T-helper 22 cell (primary cell): ENCODE measurements around the gene LYRM9.
"Not testable (repeated sequence)": the region's sequence is repeated elsewhere in the genome, so short reads cannot be mapped to it uniquely, and the experiment has no call there.

Experiments
- DNase-seq: peaks from one replicate; pipeline ENCODE4 v3.0.0-alpha.2; 2020; ENCODE audit warnings: low read depth

Gene LYRM9

DNA sequence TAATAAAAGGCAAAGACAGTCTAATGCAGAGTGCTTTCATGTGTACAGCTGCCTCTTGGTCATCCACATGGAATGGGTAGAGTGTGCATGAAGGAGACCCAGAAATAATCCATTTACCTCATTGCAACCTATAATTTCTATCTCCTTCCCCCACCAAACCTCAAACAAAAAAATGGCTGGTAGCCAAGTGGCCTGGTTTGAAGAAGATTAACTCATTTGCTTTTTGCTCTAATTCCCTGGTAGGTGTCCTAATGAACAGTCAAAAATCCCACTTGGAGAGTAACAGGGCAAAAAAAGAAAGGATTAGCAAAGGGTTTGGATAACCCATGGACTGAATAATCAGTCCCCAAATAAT, 13.0 kb upstream of the LYRM9 start:
- DNase-seq = no peak

- DNase-seq = no peak
Measured at GRCh38 chr17:27905447-27906225, 12.5 kb upstream of the LYRM9 start.

DNA sequence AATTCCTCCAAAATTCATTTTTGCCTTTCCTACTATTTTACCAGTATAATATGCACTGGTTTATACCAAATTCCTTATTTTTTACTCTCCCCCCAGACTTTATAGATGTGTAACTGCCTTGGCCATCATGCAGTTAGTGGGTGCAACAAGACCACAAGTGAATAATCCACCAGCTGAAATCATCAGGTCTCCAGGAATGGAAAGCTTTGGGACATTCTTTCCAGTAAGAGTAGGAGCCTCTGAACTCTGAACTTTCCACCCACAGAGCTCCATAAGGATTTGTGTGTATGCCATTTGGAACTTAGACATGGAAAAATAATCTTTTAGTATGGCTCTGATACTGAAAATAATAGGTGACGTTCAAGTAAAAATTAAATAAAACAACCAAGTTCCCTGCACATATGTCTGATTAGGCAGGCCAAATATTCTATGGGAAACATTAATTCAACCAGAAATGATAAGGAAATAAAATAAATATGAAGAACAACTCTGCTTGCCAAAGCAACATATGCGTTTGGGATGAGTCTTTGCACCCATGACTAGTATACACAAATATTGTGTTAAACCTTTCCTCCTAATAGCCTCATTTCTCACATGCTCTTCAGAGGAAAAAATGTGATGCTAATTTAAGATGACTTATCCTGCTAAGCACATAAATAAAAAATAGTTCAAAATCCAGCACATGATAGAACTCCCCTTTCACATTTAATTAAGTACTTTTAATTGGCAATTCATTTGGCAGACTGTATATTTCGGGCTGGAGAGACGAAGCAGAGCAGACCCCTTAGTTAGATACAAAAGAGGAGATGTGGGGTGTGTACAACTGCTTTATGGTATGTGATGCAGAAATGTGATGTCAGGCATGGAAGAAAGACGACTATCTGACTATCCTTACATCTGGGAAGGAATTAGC, 11.6 kb upstream of the LYRM9 start:
- no peak for DNase-seq

DNA sequence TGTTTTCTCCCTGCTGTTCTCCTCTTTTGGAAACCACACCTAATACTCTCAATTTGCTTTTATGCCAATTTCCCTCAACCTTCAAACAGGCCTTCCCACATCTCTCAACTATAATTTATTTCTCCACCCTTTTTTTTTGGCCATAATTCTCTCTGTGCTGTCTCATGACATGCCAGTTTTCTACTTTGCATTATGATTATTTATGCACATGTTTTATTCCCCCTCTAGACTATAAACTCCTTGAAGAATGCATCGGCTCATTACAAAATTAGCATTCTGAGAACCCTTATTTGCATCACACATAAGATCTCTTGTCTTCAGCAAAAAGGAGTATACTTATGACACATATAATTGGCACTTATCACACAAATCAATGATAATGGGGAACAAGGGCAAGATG, 10.9 kb upstream of the LYRM9 start:
- DNase-seq = no peak

GRCh38 chr17:27899525-27899924, 6.4 kb upstream of the LYRM9 start:
- no peak for DNase-seq

DNA sequence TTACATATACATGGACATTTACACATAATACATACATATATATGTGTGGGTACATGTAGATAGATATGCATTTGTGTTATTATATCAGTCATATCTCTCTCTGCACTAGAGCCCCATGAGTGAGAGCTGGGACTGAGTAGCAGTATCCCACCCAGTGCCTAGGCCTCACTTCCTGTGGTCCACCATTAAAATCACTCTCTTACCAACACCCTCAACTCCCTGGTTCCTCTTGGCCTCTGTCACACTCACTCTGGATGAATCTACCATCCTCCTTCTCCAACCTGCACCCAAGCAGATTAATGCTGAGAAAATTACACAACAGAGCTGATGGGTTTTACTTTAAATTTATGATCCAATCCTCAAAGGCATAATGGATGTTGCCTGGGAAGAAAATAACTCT, 4.9 kb upstream of the LYRM9 start:
- DNase-seq = no peak

DNA sequence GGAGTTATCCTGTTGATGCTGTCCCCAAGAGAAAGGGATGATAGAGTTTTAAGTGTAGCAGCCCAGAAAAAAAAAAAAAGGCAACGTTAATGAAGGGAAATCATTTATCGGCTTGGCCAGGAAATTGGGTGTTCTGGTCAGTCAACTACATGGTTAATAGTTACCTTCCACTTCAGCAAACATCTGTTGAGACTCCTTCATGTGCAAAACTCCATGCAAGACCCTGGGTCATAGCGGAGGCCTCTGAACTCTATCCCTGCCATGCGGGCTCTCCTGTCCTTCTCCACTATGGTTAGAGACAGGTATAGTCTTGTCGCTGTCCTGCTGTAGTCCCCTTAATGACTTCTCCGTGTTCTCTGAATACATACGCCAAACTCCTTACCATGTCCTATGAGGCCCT, 3.5 kb upstream of the LYRM9 start:
- no peak for DNase-seq

DNA sequence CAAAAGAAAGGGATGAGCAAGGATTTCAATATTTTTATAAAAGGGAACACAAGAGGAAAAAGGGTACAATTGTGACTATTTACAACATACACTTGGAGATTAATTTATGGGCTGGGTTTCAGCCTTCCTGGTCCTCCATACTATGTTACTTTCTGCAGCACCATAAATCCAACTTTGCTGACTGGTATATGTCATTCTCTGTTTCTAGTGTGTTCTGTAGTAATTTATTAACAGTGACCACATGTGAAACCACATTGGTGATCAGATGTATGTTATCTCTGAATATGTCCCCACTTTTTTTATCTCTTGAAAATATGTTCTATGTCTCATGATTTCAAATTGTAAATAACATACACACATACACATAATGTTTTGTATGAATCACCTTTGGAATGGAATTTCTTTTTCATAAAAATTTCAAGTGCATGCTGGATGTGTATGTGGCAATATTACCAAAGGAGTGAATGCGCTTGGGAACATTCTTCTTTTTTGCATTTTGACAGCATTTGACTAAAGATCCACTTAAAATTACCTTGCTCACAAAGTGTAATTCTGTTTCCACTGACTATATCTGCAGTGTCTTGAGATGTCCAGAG, 2.9 kb upstream of the LYRM9 start:
- DNase-seq = no peak

DNA sequence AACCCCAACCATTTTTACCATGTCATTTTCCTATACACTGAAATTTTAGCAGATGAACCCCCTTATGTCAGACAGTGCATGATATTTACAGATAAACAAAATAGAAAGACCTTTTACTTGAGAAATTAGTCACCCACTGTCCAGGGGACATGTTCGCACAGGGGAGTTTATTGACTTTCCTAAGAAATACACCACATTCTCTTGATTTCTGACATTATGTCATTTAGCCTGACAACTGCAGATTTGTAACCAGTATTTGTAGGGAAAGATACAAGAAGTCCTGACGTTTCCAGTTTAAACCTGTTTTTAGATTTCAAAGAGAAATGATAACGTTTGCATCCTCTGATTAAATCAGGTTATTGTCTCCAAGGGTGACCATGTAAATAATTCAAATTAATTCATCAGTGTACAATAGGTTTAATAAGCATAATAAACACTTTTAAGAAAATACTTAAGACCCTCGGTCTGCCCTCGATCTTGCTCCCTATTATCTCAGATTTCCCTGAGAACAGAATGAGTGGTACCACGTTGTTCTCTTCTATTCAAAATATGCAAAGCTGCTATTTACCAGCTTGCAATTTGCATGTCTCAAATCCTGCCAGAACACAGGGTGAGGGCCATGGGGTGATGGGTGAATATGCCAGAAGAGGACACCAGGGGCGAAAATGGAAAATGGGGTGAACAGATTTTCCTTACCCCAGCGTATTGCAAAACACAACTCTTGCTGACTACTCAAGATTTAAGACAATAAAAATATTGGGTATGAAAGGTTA, 2.1 kb upstream of the LYRM9 start:
- no peak for DNase-seq

DNA sequence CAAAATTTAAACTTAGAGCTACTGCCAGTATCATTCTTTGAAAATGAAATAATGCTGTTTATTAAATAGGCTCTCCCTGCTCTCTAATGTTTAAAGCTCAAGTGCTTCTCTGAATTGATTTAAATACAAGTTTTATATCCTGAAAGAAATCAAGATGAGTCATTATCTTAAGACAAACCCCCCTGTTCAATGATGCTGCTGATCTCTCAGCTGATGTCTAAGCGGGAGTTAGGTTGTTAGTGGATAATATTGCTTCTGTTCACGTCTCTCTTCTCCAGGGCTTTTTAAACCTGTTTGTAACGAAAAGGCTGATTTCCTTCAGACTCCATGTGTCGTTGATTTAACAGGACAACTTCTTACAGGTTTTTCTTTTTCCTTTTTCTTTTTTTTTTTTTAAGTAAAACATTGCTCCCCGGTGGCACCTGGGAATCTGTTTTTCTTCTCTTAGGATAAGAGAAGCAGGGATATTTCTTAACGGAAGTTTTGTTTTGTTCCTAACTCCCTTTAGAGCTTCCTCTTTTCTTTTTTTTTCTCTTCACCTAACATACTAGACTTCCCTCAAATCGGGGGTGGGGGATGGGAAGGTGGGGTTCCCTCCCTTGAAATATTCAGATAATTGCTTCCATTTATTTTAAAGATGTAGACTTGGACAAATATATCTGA, 807 bp upstream of the LYRM9 start:
- no peak for DNase-seq

DNA sequence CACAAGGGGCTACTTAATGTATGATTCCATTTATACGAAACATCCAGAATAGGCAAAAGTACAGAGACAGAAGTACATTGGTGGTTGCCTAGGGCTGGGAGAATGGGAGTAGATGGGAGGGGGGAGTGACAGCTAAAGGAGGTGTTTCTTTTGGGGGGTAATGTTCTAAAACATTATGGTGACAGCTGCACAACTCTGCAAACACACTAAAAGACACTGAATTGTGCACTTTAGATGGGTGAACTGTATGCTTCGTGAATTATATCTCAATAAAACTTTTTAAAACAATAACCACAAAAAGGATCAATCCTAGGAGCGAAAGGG, 661 bp downstream of the LYRM9 start:
- no peak for DNase-seq

- DNase-seq = no peak
Measured at GRCh38 chr17:27891841-27892240, 1.3 kb downstream of the LYRM9 start.

DNA sequence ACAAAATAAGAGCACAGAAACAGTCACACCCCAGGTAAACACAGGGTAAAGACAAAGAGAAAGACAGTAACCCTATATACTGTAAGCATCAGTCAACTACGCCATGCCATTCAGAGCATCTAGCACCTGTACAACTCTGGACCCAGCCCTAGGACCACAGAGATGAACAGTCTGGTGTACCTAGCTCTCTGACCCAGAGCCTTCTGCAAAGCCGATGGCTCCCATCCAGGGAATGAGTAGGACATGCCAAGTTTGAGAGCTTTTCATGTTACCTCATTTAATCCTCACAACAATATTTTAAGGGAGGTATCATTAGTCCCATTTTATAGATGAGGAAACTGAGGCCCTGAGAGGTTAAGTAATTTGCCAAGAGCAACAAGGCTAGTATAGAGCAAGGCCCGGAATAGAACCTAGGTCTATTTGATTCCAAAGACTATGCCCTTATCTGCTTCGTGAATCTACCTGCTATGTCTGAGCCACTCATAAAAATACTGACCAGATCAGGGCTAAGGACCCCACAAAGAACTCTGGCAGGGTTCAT, 3.4 kb downstream of the LYRM9 start:
- no peak for DNase-seq

GRCh38 chr17:27888945-27889344, 4.2 kb downstream of the LYRM9 start:
- DNase-seq = no peak

GRCh38 chr17:27888067-27888466, 5.1 kb downstream of the LYRM9 start:
- DNase-seq = no peak

DNA sequence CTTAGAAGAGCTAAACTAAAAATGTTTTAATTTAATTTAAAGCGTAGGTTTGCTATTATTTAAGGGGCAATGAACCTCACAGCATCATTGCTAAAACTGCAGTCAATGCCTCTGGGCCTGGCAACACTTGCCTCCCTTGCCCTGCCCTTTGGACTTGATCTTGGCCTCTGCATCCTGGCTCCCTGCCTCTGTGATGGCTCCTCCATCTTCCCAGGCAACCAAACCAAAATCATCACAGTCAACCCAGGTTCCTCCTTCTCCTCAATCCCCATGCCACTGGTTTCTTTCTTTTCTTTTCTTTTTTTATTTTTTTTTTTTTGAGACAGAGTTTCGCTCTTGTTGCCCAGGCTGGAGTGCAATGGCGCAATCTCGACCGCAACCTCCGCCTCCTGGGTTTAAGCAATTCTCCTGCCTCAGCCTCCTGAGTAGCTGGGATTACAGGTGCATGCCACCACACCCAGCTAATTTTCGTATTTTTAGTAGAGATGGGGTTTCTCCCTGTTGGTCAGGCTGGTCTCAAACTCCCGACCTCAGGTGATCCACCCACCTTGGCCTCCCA, 6.7 kb downstream of the LYRM9 start:
- DNase-seq = not testable (repeated sequence)

GRCh38 chr17:27882162-27882840, 10.9 kb downstream of the LYRM9 start:
- DNase-seq = no peak

GRCh38 chr17:27879987-27880608, 13.1 kb downstream of the LYRM9 start:
- DNase-seq = peak; percentile 27

DNA sequence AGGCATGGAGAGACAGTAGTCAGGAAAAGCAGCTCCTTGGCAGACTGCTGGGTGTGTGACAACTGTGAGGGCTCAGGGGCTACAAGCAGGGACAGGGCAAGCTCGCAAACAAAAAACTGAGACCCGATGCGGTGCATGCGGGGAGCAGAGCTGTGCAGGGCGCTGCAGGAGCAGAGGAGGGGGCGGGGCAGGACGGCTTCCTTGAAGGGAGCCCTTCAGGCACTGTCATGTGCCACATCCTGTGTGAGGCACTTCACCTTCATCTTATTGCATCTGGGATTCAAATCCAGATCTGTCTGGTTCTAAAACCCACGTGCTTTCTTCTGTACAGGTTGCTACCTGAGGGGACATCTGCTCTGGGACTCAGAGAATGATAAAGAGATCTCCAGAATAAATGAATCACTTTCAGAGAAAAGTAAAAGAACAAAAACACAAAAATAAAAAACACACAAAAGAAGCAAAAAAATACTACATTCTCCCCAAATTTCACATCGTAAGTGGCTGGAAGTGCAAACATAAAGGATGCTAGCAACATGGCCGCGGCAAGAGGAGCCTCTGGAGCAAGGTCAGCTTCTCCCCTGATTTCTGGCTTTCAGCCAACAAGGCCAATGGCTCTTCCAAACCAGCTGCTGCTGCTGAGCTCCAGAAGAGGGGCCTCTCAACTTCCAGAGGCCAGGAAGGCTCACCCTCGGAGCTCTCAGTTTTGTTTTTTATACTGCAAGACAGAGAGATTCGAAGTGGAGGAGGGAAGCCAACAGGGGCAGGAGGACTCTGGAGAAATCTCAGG, 14.2 kb downstream of the LYRM9 start:
- DNase-seq = no peak
